Ectodermal cell (in vitro differentiated cells): ENCODE results near the gene B4GALT3.

Experiments used
- H3K27ac ChIP-seq: 2 replicates; pipeline ENCODE4 v1.7.0; 2013; ENCODE audit warnings: mild to moderate bottlenecking, low read depth, low read length; ENCODE audit not compliant: insufficient read depth, poor library complexity, severe bottlenecking
- H3K27me3 ChIP-seq: 2 replicates; pipeline ENCODE4 v1.7.0; 2013; ENCODE audit warnings: mild to moderate bottlenecking, low read length; ENCODE audit not compliant: insufficient read depth, control insufficient read depth, poor library complexity, severe bottlenecking
- H3K36me3 ChIP-seq: one replicate; pipeline ENCODE4 v1.7.0; 2013; ENCODE audit warnings: low read length; ENCODE audit not compliant: control insufficient read depth, insufficient read depth
- H3K4me1 ChIP-seq: one replicate; pipeline ENCODE4 v1.7.0; 2013; ENCODE audit warnings: low read length; ENCODE audit not compliant: control insufficient read depth, insufficient read depth
- H3K4me3 ChIP-seq: 2 replicates; pipeline ENCODE4 v1.7.0; 2013; ENCODE audit warnings: low read depth, low read length, control low read depth; ENCODE audit not compliant: insufficient read depth
- H3K9me3 ChIP-seq: 2 replicates; pipeline ENCODE4 v1.7.0; 2013; ENCODE audit warnings: mild to moderate bottlenecking, low read length, moderate library complexity; ENCODE audit not compliant: control insufficient read depth
- WGBS, 2 experiments: methylation state at CpG; one replicate each; pipeline ENCODE4 v1.1.7; 2013; ENCODE audit warnings: missing lambda C conversion rate in 2 of 2; 5-methylcytosine and 5-hydroxymethylcytosine counted together

B4GALT3 gene

DNA sequence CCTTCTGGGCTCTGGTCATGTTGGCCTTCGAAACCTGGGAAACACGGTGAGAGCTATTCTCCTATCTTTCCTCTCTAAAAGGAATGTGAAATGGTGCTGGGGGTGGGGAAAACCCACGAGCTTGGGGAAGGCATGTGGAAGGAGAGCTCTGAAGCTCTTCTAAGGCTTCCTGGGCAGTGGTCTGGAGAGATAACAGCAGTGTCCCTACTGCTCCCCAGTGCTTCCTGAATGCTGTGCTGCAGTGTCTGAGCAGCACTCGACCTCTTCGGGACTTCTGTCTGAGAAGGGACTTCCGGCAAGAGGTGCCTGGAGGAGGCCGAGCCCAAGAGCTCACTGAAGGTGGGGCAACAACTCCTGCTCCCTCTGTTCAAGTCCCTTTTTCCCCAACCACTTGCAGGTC is 15.3 kb downstream of the B4GALT3 start:
- Histone ChIP-seq H3K27me3 (no peaks in the 10 kb centered on the region), H3K4me1 (no peaks in the 10 kb centered on the region), H3K4me3 (no peak overlapping the region), H3K36me3 (peaks cover 28% of the 10 kb centered on the region), H3K27ac (no peak overlapping the region), H3K9me3 (no peaks in the 10 kb centered on the region)
- WGBS, 2 experiments, result 92 to 94% methylated on average over 7 of the region's 7 CpGs

DNA sequence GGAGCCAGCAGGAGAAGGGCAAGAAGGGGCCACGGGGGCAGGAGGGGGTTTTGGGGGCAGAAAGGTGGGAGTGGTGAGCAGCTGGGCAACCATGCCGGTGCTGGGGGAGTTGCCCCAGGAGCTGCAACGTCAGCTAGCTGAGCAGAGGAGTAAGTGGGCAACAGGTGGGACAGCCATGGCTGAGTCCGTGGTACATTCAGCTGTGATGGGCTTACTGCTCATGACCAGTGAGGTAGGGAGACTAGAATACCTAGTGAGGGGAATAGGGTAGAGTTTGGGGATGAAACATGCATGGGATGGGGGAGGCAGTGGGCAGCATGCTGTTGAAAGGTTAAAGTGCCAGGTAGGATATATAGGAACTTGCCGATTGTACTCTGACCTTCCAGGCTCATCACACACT is 15.7 kb downstream of the B4GALT3 start:
- H3K36me3 ChIP-seq, result peaks cover 28% of the 10 kb centered on the region
- H3K27ac ChIP-seq, result no peak overlapping the region
- 94 to 96% methylated on average over 5 of the region's 5 CpGs for WGBS, 2 experiments
- no peak overlapping the region for H3K4me3 ChIP-seq
- H3K4me1 ChIP-seq, result no peaks in the 10 kb centered on the region
- H3K27me3 ChIP-seq, result no peaks in the 10 kb centered on the region
- no peaks in the 10 kb centered on the region for H3K9me3 ChIP-seq

DNA sequence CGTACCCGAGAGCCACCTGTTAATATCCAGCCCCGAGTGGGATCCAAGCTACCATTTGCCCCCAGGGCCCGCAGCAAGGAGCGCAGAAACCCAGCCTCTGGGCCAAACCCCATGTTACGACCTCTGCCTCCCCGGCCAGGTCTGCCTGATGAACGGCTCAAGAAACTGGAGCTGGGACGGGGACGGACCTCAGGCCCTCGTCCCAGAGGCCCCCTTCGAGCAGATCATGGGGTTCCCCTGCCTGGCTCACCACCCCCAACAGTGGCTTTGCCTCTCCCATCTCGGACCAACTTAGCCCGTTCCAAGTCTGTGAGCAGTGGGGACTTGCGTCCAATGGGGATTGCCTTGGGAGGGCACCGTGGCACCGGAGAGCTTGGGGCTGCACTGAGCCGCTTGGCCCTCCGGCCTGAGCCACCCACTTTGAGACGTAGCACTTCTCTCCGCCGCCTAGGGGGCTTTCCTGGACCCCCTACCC is 16.6 kb downstream of the B4GALT3 start:
- Histone ChIP-seq H3K36me3 (peaks cover 28% of the 10 kb centered on the region), H3K9me3 (no peaks in the 10 kb centered on the region), H3K4me3 (no peak overlapping the region), H3K27ac (no peak overlapping the region), H3K27me3 (no peaks in the 10 kb centered on the region), H3K4me1 (no peaks in the 10 kb centered on the region)
- WGBS, 2 experiments, result 96 to 97% methylated on average over 22 of the region's 22 CpGs

DNA sequence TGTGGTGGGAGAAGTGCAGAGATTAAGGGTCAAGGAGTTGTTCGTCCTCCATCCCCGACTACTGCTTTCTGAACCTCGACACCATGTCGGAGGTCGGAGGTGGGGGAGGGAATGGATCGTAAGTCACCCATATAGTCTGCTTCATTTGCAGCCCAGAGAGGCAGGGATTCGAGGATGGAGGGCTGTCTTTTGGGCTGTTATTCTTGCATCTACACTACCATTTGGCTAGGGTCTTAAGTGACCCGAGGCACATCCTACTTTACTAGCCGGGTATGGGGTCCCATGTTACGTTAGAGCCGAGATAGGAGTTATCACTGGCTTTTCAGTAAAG is 17.4 kb downstream of the B4GALT3 start:
- Histone ChIP-seq H3K27ac (no peak overlapping the region), H3K36me3 (peaks cover 28% of the 10 kb centered on the region), H3K4me1 (no peaks in the 10 kb centered on the region), H3K27me3 (no peaks in the 10 kb centered on the region), H3K4me3 (peak overlapping the region; percentile 84), H3K9me3 (no peaks in the 10 kb centered on the region)
- 16 to 19% methylated on average over 11 of the region's 11 CpGs for WGBS, 2 experiments

DNA sequence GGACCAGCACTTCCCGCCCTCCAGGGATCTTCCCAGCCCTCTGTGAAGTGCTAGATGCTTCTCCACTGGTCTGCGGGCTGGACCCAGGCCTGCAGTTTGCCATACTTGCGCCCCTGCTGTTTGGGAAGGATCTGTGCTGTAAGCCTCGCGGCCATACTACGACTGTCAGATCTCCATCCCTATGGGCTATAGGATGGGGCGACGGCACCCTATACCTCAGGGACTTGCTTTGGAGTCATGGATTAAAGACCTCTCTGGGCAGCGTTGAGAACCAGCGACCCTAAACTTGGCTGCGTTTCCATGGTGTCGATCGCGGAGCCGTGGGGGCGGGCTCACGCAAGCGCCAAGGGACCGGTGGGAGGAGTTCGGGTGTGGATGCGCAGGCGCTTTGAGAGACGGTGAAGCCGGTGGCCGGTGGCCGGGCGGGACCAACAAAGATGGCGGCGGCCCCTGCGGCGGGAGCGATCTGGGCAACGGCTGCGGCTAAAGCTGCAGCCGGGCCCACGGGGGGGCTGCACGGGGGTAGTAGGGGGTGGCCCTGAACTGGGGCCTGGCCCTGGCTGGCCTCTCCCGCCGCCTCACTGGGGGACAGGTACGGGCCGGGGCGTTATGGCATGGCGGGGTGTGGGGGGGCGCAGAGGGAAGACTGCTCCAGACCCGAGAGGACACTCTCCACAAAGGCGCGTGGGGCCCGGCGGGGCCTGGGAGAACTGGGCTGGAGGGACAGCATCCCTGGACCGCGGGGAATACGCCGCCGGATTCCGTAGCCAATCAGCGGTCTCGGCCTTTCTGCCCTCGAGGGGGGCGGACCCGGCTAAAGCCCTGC is 18.0 kb downstream of the B4GALT3 start, which contains the start of gene USP21:
Gene USP21, plus strand, starts transcription at position 414 of the 826 bp plus-strand sequence. CDS start 1,141 bp downstream, outside the sequence.
- H3K27me3 ChIP-seq, result no peaks in the 10 kb centered on the region
- peak within 1 kb of the TSS; percentile 84 for H3K4me3 ChIP-seq
- peaks cover 28% of the 10 kb centered on the region for H3K36me3 ChIP-seq
- 1 to 3% methylated on average over 60 of the region's 60 CpGs for WGBS, 2 experiments
- H3K4me1 ChIP-seq, result no peaks in the 10 kb centered on the region
- peak within 1 kb of the TSS; percentile 75 for H3K27ac ChIP-seq
- H3K9me3 ChIP-seq, result no peaks in the 10 kb centered on the region

DNA sequence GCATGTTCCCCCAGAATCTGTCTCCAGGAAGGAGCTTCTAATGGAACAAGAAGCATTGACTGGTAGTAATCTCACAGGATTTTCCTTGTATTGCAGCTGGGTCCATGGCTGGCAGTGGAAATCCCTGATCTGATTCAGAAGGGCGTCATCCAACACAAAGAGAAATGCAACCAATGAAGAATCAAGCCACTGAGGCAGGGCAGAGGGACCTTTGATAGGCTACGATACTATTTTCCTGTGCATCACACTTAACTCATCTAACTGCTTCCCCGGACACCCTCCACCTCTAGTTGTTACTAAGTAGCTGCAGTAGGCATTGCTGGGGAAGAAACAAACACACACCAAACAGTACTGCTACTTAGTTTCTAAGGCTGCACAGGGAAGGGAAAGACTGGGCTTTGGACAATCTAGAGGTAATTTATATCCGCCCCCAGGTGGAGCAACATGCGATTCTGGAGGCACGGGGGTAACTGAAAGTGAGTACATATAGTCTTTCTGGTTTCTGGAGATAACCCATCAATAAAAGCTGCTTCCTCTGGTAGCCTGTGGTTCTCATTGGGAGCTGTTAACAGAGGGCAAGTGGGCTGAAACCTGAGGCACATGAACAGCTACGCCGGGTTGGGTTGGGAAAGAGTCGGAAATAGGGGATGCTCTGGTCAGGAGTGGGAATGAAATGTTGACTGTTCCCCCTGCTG is 18.8 kb downstream of the B4GALT3 start:
- WGBS, 2 experiments, result 92 to 95% methylated on average over 9 of the region's 9 CpGs
- Histone ChIP-seq H3K4me3 (peak overlapping the region; percentile 84), H3K27ac (no peak overlapping the region), H3K27me3 (no peaks in the 10 kb centered on the region), H3K36me3 (peaks cover 28% of the 10 kb centered on the region), H3K9me3 (no peaks in the 10 kb centered on the region), H3K4me1 (no peaks in the 10 kb centered on the region)

DNA sequence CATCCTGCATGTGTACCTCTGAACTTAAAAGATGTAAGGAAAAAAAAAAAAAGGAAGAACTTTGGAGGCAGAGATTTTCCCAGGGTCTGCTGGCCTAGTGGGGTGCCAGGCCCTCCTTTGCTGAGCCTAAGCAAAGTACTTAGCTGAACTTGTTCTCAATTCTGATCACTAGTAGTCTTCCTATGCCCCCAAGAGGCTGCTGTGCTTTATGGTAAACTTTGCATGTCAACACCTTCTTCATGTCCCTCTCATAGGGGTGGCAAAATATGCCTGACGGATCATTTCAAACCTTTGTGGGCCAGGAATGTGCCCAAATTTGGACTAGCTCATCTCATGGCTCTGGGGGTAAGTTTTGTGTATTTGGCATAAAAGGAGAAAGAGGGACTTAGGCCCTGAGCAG is 19.4 kb downstream of the B4GALT3 start:
- Histone ChIP-seq H3K4me1 (no peaks in the 10 kb centered on the region), H3K36me3 (peaks cover 28% of the 10 kb centered on the region), H3K9me3 (no peaks in the 10 kb centered on the region), H3K27me3 (no peaks in the 10 kb centered on the region), H3K27ac (no peak overlapping the region), H3K4me3 (no peak overlapping the region)
- 96 to 100% methylated on average over 1 of the region's 1 CpG for whole genome bisulfite sequencing, 2 experiments

DNA sequence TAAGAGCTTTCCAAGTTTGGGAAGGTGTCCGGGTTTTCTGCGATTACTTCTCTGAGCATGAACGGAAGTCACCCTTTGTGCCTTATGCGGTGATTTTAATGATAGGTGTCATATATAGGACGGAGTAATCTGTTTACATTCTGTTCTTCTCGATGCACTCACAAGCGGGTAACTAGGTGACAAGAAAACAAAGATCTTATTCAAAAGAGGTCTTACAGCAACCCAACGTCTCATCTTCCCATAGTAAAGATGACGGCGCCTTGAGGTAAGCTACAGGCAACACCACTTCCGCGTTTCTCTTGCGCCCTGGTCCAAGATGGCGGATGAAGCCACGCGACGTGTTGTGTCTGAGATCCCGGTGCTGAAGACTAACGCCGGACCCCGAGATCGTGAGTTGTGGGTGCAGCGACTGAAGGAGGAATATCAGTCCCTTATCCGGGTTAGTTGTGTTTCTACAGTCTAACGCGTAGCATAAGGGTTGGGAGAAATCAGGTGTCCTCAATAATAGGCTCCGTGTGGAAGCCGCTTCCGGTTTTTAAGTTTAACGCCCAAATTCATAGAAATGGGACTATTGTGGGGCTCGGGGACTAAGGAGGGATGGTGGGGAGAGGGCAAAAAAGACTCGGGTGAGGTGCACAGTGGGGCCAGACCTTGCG is 23.5 kb downstream of the B4GALT3 start, which contains the start of gene UFC1:
Gene UFC1, plus strand, starts transcription at position 297 of the 656 bp plus-strand sequence. Its CDS starts 20 bp downstream, at position 317.
- Histone ChIP-seq H3K27ac (peak within 1 kb of the TSS; percentile 92), H3K27me3 (no peaks in the 10 kb centered on the region), H3K9me3 (no peaks in the 10 kb centered on the region), H3K4me3 (peak within 1 kb of the TSS; percentile 82), H3K4me1 (no peaks in the 10 kb centered on the region), H3K36me3 (peaks cover 11% of the 10 kb centered on the region)
- WGBS, 2 experiments, result 2% methylated on average over 33 of the region's 33 CpGs

DNA sequence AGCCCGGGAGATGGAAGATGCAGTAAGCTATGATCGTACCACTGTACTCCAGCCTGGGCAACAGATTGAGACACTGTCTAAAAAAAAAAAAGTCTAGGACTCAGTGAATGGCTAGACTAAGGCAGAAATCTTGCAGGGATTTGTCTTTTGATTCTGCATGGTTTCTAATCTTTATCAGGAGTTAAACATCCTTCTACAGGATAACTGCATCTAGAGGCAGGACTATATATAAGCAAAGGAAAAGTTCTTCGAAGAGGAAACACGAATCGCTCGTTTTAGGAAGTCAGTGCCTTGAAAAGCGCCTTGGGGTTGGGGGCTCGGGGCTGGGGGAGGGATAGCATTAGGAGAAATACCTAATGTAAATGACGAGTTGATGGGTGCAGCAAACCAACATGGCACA is 24.1 kb downstream of the B4GALT3 start:
- Histone ChIP-seq H3K36me3 (peaks cover 7% of the 10 kb centered on the region), H3K27ac (no peak overlapping the region), H3K4me1 (no peaks in the 10 kb centered on the region), H3K4me3 (peak overlapping the region; percentile 82), H3K9me3 (no peaks in the 10 kb centered on the region), H3K27me3 (no peaks in the 10 kb centered on the region)
- 39 to 46% methylated on average over 5 to 9 of the region's 9 CpGs for WGBS, 2 experiments

DNA sequence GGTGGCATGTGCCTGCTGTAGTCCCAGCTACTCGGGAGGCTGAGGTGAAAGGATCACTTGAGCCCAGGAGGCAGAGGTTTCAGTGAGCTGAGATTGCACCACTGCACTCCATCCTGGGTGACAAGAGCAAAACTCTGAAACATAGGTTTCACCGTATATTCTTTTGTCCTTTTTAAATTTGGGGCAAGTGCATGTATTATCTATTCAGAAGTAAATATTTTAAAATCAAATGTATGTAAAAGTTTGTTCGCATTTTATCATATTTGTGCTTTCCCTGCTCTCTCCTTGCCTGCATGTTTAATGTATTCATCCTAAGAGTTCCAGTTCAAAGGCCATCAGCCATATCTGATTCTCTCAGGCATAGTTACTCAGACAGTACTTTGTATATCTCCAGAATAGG is 31.5 kb downstream of the B4GALT3 start:
- Histone ChIP-seq H3K27me3 (no peaks in the 10 kb centered on the region), H3K36me3 (no peaks in the 10 kb centered on the region), H3K4me1 (no peaks in the 10 kb centered on the region), H3K9me3 (no peaks in the 10 kb centered on the region), H3K4me3 (no peak overlapping the region), H3K27ac (no peak overlapping the region)
- WGBS, 2 experiments, result 84 to 95% methylated on average over 3 of the region's 3 CpGs
